Thyroid gland (tissue), 4 donors: ENCODE measurements around the gene THOC1.
"Not testable (repeated sequence)": the region's sequence is repeated elsewhere in the genome, so short reads cannot be mapped to it uniquely, and the experiment has no call there.

ENCODE experiments used
- CTCF ChIP-seq, 6 experiments: fragments of 200-600 bp in 3 of 6; fragments of 450-650 bp in 3 of 6; sonication (generic) in 3 of 6; IDR thresholded peaks; one replicate each; pipeline ENCODE4 v1.5.1; 2016 to 2019; ENCODE audit warnings: antibody characterized with exemption in 6 of 6, mild to moderate bottlenecking in 2 of 6, inconsistent platforms in 1 of 6, moderate library complexity in 1 of 6
- POLR2A ChIP-seq, 2 donors: fragments of 450-650 bp; IDR thresholded peaks; one replicate each; pipeline ENCODE4 v1.6.1; 2017; ENCODE audit warnings: antibody characterized with exemption in 2 of 2, mild to moderate bottlenecking in 2 of 2, moderate library complexity in 1 of 2

GRCh38 chr18:308086-308485 lies 40.2 kb upstream of the THOC1 start:
- TF ChIP-seq CTCF, POLR2A (IDR thresholded peaks at IDR 0.05): not testable (repeated sequence)
